Mucosa of descending colon (tissue), 3 donors: ENCODE results near the gene NSMF. TPM values are rescaled to one million over a fixed set of nuclear protein-coding genes. Genes with fewer than 3 reads are reported as not detected.
A peak's percentile ranks its signal among the peaks of the same experiment; 100 is the strongest.

Experiments
- ATAC-seq: fragments of 200-7000 bp; cut with Tn5 transposase; one replicate; pipeline ENCODE4 v1.9.1; 2020; ENCODE audit warnings: mild to moderate bottlenecking, moderate library complexity
- DNase-seq, 3 donors: peaks; one replicate each; pipeline ENCODE4 v3.0.0-alpha.2; 2020
- H3K36me3 ChIP-seq: fragments of 200-600 bp; one replicate; pipeline ENCODE4 v1.8.0; 2021; ENCODE audit warnings: low read depth, mild to moderate bottlenecking
- H3K4me1 ChIP-seq: fragments of 200-600 bp; one replicate; pipeline ENCODE4 v1.8.0; 2021; ENCODE audit warnings: low read depth, mild to moderate bottlenecking
- H3K4me3 ChIP-seq: fragments of 200-600 bp; one replicate; pipeline ENCODE4 v1.8.0; 2021; ENCODE audit warnings: mild to moderate bottlenecking
- H3K9me3 ChIP-seq: fragments of 200-600 bp; one replicate; pipeline ENCODE4 v1.8.0; 2021; ENCODE audit warnings: mild to moderate bottlenecking
- CTCF ChIP-seq: fragments of 200-600 bp; IDR thresholded peaks from one replicate; pipeline ENCODE4 v1.8.0; 2022; ENCODE audit warnings: antibody characterized with exemption, mild to moderate bottlenecking
- intact Hi-C, 2 donors: fragments of 100-400 bp; cut with DNase I in 1 of 2; cut with micrococcal nuclease in 1 of 2; formaldehyde crosslinking; loops; one replicate each; pipeline versions ENCODE4 v1.11.0 to v1.11.1; 2022; cut with DNase I, micrococcal nuclease
- total RNA-seq, 3 donors: library from RNA; stranded (reverse); fragmentation: NEBNext Ultra II Directional in 2 of 3; extraction: Animal tissue kit (Norgen Biotek cat#: 25700) in 2 of 3; gene quantifications; one replicate each; pipeline versions ENCODE4 v1.2.1 to v1.2.4, GENCODE V29; 2021 to 2023
- donor health status: DM: no; HTN: no; CAD: no; lungs with moderate emphysema.
- donor health status: DM: no; HTN: no; CAD: no.
- donor health status: DM: no; HTN: yes; CAD: no.

The NSMF gene
- total RNA-seq, 3 donors from 2014 or later, result 30.1 to 48.0 (median 43.4) TPM

- TF ChIP-seq CTCF, result no peak
- ATAC-seq, result no peak
These were observed 25.7 kb downstream of the NSMF start for GRCh38 chr9:137433349-137433915.

GRCh38 chr9:137432687-137433348 lies 26.3 kb downstream of the NSMF start:
- no peak for TF ChIP-seq CTCF
- Histone ChIP-seq H3K4me3 (no peak overlapping the region), H3K4me1 (peaks cover 28% of the 10 kb centered on the region), H3K36me3 (no peaks in the 10 kb centered on the region), H3K9me3 (no peaks in the 10 kb centered on the region)
- intact Hi-C loops, result no loop called here
- DNase-seq (peak in 1 of 3 donors; percentile 52), ATAC-seq (no peak)

More at GRCh38 chr9:137433349-137433915, 25.7 kb downstream of the NSMF start:
- Histone ChIP-seq H3K4me1 (peaks cover 33% of the 10 kb centered on the region), H3K36me3 (no peaks in the 10 kb centered on the region), H3K9me3 (no peaks in the 10 kb centered on the region), H3K4me3 (no peak overlapping the region)
- peak in 1 of 3 donors; percentile 33 for DNase-seq
- intact Hi-C loops, result no loop called here

GRCh38 chr9:137431416-137431931 lies 27.7 kb downstream of the NSMF start:
- no peak for TF ChIP-seq CTCF
- DNase-seq, result peak in 1 of 3 donors; percentile 50
- Histone ChIP-seq H3K9me3 (no peaks in the 10 kb centered on the region), H3K4me1 (peaks cover 16% of the 10 kb centered on the region), H3K36me3 (no peaks in the 10 kb centered on the region), H3K4me3 (no peak overlapping the region)
- intact Hi-C loops, result no loop called here
- ATAC-seq, result no peak

- no peaks in the 10 kb centered on the region for H3K9me3 ChIP-seq
- no peak overlapping the region for H3K4me3 ChIP-seq
- no peak for ATAC-seq
- no peak for TF ChIP-seq CTCF
- intact Hi-C loops, result no loop called here
- H3K36me3 ChIP-seq, result no peaks in the 10 kb centered on the region
- DNase-seq, result peak in 2 of 3 donors; percentile 36 to 55
- peaks cover 10% of the 10 kb centered on the region for H3K4me1 ChIP-seq
These were observed 28.3 kb downstream of the NSMF start for GRCh38 chr9:137430723-137431415.

GRCh38 chr9:137429974-137430722 lies 29.0 kb downstream of the NSMF start:
- Histone ChIP-seq H3K4me3 (no peak overlapping the region), H3K36me3 (no peaks in the 10 kb centered on the region), H3K9me3 (no peaks in the 10 kb centered on the region), H3K4me1 (peaks cover 4% of the 10 kb centered on the region)
- no peak for TF ChIP-seq CTCF
- ATAC-seq (peak; percentile 69), DNase-seq (peak; percentile 76 to 86 (median 79))
- intact Hi-C loops, result no loop called here
